Measurements from ENCODE around the gene TMEM87A.
"Not testable (repeated sequence)": the region's sequence is repeated elsewhere in the genome, so short reads cannot be mapped to it uniquely, and the experiment has no call there.

The TMEM87A gene

GRCh38 chr15:42272939-42273899, at the start of gene TMEM87A, which contains the start of gene GANC:
Gene TMEM87A, minus strand, starts transcription at chr15:42273433. Its CDS starts 35 bp downstream, at chr15:42273398.
Gene GANC, plus strand, starts transcription at chr15:42273201. Its CDS starts 1,281 bp downstream, at chr15:42274482.
- DNase-seq, result peak; percentile 91

DNA sequence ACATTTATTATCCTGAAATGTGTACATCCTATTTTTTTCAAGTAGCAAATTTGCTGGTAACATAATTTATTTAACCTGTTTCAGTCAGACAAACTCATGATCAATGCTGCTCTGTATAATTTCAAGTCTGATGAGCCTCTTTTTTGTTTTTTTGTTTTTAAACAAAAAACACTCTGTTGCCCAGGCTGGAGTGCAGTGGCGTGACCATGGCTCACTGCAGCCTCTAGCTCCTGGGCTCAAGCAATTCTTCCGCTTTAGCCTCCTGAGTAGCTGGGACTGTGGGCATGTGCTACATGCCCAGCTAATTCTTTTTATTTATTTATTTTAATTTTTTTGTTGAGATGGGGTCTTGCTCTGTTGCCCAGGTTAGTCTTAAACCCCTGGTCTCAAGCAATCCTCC, 46.0 kb upstream of the TMEM87A start:
- DNase-seq, result no peak

DNA sequence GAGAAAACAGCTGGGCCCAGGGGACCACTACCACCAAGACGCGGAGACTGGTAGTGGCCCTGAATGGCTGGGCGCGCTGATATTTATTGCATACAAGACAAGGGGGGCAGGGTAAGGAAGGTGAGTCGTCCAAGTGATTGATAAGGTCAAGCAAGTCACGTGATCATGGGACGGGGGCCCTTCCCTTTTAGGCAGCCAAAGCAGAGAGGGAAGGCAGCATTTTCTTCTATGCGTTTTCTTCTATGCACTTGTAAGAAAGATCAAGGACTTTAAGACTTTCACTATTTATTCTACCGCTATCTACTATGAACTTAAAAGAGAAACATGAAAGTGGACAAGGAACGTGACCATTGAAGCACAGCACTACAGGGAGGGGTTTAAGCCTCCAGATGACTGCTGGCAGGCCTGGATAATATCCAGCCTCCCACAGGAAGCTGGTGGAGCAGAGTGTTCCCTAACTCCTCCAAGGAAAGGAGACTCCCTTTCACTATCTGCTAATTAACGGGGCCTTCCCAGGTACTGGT, 43.1 kb upstream of the TMEM87A start:
- DNase-seq, result not testable (repeated sequence)

DNA sequence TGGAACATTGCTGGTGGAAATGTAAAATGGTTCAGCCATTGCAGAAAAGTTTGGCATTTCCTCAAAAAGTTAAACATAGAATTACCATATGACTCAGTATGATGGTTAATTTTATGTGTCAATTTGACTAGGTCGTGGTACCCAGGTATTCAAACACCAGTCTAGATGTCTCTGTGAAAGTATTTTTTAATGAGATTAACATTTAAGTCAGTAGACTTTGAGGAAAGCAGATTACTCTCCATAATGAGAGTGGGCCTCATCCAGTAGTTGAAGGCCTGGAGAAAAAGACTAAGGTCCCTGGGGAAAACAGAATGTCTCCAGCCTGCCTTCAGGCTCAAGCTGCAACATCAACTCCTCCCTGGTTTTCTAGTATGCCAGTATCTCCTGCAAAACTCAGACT, 42.3 kb upstream of the TMEM87A start:
- DNase-seq, result no peak

DNA sequence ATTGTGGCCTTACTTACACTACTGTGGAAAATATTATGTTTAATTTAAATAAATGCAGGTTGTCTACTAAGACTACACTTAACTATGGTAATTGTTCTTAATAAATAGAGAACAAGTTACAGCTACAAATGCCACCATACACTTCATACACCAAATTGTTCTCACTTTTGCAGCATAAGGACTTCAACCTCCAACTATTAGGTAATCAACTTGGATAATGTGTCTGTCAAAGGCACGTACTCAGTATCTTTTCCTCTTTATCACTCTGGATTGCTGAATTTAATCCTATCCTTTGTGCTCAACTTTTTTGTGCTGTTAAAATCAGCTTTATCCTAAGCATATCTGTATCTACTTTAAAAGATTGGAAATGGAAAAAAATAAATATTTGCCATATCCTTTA, 41.6 kb upstream of the TMEM87A start:
- DNase-seq, result no peak

DNA sequence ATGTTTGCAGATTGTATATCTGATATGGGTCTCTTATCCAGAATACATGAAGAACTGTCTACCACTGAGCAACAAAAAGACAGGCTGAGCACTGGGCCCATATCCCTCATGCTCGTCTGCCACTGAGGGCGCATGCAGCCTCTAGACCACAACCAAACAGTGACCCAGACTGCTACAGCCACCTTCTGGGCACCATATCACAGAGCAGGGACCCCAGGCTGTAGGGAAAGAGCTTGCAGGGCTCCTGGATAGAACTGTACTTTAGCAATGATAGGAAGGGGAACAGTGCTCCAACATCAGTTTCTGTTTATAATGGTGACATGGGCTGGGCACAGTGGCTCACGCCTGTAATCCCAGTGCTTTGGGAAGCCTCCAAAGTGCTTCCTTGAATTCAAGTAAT, 40.2 kb upstream of the TMEM87A start:
- DNase-seq, result no peak

DNA sequence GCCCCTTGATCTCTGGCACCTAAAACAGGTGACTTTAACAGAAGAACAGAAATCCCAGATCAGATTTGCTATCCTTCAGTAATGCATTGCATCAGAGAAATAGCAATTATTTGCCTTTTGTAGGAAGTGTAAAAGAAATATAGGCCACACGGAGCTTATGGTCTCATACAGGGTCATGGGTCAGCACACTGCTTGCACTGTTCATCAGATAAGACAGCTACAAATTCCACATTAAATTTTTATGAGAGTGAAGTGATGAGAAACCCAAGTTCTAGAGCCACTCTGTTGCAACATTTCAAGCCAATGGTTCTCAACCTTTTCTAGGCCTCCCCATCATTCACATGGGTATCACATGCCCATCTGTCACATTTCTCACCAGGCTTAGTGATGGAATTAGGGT, 33.4 kb upstream of the TMEM87A start:
- DNase-seq, result no peak

GRCh38 chr15:42301004-42301403, 27.8 kb upstream of the TMEM87A start:
- DNase-seq, result not testable (repeated sequence)

DNA sequence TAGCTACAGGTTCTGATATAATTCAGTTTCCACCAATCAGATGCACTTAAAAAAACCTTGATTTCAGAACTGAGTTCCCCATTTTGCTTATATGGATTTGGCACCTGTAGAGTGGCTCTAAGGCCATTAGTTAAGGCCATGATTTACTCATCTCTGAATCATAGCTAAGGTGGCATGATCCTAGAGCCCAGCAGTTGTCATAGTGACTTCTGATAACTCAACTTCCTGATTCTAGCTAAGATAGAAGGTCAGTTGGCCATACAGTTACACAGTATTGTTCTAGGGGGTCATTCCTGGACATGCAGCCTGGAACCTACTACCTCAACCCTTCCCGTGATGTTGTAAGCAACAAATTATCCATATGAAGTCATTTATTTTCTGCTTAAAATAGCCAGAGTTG, 15.9 kb upstream of the TMEM87A start:
- DNase-seq, result no peak

GRCh38 chr15:42287931-42288330, 14.7 kb upstream of the TMEM87A start:
- no peak for DNase-seq

- DNase-seq, result no peak
Measured at GRCh38 chr15:42286445-42287029, 13.3 kb upstream of the TMEM87A start.

DNA sequence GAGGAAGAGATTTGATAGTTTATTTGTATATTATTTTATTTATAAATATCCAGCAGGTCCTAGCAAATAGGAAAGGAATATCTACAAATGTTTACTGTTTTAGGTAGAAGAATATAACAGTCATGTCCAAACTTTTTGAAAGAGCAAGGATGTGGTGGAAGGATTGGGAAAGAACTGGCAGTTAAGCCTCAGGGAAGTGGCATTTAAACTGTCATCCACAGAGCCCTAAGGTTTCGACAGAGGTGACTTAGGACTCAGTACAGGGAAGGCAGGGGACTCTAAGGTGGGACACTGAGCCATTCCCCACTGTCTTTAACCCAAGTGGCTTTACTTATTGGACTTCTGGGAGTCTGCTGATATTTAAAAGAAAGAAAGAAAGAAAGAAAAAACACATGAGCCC, 11.8 kb upstream of the TMEM87A start:
- no peak for DNase-seq

- no peak for DNase-seq
Measured at GRCh38 chr15:42284551-42284950, 11.3 kb upstream of the TMEM87A start.

- no peak for DNase-seq
Measured at GRCh38 chr15:42283671-42284070, 10.4 kb upstream of the TMEM87A start.

- no peak for DNase-seq
Measured at GRCh38 chr15:42282926-42283325, 9.7 kb upstream of the TMEM87A start.

GRCh38 chr15:42282344-42282743, 9.1 kb upstream of the TMEM87A start:
- no peak for DNase-seq

DNA sequence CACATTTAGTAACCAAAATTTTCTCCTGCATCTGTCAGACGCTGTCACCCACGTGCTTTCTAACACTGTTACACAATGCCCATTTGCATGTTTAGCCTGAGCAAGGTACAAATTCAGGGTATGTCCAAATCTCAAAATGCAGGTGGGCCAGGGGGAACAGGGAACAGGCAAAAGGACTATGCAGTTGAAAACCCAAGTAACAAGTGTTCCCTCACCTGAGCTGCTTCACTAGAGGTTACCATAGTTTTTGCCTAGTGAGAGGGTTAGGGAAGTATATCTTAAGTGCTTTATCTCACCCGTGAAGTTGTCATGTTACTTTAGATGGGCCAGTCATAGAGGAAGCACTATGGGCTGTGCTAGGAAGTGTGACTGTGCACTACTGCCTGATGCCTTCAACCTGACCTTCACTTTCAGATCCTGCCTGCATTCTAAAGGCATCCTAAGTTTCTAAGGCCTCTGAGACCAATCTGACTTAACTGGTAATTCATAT, 6.0 kb upstream of the TMEM87A start:
- no peak for DNase-seq

- no peak for DNase-seq
Measured at GRCh38 chr15:42276762-42277161, 3.5 kb upstream of the TMEM87A start.

DNA sequence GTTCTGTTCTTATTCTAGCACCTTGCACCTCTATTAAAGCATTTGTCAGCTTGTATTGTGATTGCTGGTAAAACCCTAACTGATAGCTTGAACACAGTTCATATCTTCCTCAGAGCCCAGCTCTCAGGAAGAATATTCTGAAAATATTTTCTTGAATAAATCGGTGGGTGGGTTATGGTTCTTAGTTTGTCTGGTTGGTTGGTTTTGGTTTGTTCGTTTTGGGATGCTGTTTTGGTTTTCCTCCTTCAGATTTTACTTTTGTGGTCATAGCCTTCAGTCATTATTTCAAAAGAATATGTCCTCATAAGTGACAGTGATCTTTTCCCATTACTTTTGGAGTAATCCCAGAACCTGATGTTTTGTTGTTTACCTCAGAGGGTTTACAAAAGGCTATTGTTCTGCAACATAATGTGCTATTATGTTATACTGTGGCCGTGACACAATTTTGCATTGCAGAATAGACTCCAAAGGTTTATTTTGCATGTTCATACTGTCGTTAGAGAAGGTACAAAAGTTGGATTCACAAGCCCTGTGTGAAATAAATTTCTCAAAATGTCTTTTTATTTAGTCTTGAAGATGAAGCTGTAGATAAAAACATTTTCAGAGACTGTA, 2.7 kb upstream of the TMEM87A start:
- no peak for DNase-seq

DNA sequence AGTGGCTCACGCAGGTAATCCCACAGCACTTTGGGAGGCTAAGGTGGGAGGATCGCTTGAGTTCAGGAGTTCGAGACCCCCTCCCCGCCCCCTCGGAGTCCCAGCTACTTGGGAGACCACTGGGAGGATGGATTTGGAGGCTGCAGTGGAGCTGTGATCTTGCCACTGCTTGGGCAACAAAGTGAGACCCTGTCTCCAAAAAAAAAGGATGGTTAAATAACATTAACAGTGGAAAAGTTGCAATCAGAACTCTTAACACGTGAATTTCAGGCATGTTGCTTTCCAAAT, 1.4 kb upstream of the TMEM87A start:
- DNase-seq, result no peak

- no peak for DNase-seq
Measured at GRCh38 chr15:42273900-42274701, 868 bp upstream of the TMEM87A start.

GRCh38 chr15:42270996-42271395, 2.2 kb downstream of the TMEM87A start:
- DNase-seq, result no peak

- no peak for DNase-seq
Measured at GRCh38 chr15:42270551-42270950, 2.7 kb downstream of the TMEM87A start.
